ENCODE measurements around the gene RCAN2. TPM values are rescaled to one million over a fixed set of nuclear protein-coding genes. Genes with fewer than 3 reads are reported as not detected.

Gene RCAN2
- total RNA-seq, 1 donor from 2014 or later = 3.6 TPM

DNA sequence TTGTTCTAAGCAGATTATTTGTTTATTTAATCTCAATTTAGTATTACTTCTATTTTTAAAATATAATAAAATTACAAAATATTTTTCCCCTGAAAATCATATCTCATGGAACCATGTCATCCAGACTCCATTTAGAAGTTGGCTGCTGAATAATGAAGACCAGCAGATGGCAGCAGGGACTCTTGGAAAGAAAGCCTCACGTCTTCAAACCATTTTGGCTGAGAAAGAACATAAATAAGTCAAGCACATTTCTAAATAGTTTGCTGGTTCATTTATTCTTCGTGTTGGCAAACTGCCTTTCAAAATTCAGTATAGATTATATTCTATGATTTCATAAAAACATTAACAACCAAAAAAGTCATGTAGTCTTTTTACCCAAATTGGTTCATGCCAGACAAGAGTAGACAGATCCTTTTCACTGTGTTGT lies 71.7 kb downstream of the RCAN2 start:
- Mint-ChIP-seq H3K36me3 (ENCODE audit: low read depth) (no peaks in the 10 kb centered on the region), H3K4me3 (no peak overlapping the region), H3K27me3 (ENCODE audit: low read depth) (no peaks in the 10 kb centered on the region), H3K27ac (ENCODE audit: unreplicated experiment) (no peak overlapping the region), H3K4me1 (no peaks in the 10 kb centered on the region), H3K9me3 (no peaks in the 10 kb centered on the region)
- TF ChIP-seq, protein P1, sequence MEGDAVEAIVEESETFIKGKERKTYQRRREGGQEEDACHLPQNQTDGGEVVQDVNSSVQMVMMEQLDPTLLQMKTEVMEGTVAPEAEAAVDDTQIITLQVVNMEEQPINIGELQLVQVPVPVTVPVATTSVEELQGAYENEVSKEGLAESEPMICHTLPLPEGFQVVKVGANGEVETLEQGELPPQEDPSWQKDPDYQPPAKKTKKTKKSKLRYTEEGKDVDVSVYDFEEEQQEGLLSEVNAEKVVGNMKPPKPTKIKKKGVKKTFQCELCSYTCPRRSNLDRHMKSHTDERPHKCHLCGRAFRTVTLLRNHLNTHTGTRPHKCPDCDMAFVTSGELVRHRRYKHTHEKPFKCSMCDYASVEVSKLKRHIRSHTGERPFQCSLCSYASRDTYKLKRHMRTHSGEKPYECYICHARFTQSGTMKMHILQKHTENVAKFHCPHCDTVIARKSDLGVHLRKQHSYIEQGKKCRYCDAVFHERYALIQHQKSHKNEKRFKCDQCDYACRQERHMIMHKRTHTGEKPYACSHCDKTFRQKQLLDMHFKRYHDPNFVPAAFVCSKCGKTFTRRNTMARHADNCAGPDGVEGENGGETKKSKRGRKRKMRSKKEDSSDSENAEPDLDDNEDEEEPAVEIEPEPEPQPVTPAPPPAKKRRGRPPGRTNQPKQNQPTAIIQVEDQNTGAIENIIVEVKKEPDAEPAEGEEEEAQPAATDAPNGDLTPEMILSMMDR (conservative IDR thresholded peaks at IDR 0.05) = peak; percentile 90
- peak; percentile 32 for DNase-seq (ENCODE audit: low read depth, low spot score)

GRCh38 chr6:46414398-46414797 lies 76.9 kb downstream of the RCAN2 start:
- H3K4me3 Mint-ChIP-seq = no peak overlapping the region

DNA sequence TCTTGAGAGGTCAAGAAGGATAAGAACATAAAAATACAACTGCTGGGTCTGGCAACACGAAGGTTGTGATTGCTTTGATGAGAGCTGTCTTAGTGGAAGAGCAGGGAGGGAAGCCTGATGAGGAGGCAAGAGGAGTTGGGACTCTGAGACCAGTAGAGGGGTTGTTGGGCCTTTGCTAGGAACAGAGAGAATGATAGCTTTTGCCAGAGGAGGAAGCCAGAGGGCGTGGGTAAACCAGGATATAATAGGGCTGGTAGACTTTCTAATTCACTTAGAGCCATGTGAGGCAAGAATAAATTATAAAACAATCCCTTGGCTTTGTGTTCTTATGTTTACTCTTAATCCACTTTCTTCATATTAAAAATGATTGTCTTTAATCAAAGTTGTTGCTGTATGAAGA lies 78.6 kb downstream of the RCAN2 start:
- Mint-ChIP-seq H3K36me3 (ENCODE audit: low read depth) (no peaks in the 10 kb centered on the region), H3K4me3 (no peak overlapping the region), H3K27me3 (ENCODE audit: low read depth) (no peaks in the 10 kb centered on the region), H3K4me1 (no peaks in the 10 kb centered on the region), H3K27ac (ENCODE audit: unreplicated experiment) (no peak overlapping the region), H3K9me3 (no peaks in the 10 kb centered on the region)
- TF ChIP-seq, protein P1 (conservative IDR thresholded peaks at IDR 0.05) = no peak
- DNase-seq (ENCODE audit: low read depth, low spot score) = no peak

More at GRCh38 chr6:46414398-46414797, 76.9 kb downstream of the RCAN2 start:
- Mint-ChIP-seq H3K4me1 (no peaks in the 10 kb centered on the region), H3K9me3 (no peaks in the 10 kb centered on the region), H3K36me3 (ENCODE audit: low read depth) (no peaks in the 10 kb centered on the region), H3K27me3 (ENCODE audit: low read depth) (no peaks in the 10 kb centered on the region), H3K27ac (ENCODE audit: unreplicated experiment) (no peak overlapping the region)
- DNase-seq (ENCODE audit: low read depth, low spot score) = no peak
- TF ChIP-seq, protein P1 (conservative IDR thresholded peaks at IDR 0.05) = no peak

DNA sequence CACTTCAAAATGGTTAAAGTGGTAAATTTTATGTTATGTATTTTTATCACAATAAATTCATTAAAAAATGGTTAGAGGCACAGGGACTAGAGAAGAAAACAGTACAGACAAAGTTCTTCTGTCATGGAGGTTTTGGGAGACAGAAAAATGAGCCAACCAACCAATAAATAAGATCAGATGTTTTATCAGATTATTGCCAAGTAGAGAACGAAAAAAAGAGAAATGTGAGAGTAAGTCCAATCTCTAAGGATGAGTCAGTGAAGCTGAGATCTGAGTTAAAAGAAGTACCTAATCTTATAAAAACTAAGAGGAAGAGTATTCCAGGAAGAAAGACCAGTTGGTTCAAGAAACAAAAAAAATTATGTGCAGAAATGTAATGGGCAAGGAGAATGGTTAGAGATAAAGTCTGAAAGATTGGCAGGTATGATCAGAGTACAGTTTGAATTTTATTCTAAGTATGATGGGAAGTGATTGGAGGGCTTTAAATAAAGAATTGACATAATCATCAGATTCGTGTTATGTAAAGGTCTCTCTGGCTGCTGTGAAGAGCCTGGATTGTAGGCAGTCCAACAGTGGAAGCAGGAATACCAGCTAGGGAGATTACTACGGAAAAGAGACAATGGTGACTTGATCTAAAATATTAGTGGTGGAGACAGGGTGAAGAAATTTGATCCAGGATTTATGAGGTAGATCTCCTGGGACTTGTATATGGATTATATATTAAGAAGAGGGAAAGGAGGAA lies 79.6 kb downstream of the RCAN2 start:
- no peaks in the 10 kb centered on the region for H3K27me3 Mint-ChIP-seq (ENCODE audit: low read depth)
- no peaks in the 10 kb centered on the region for H3K9me3 Mint-ChIP-seq
- no peak overlapping the region for H3K27ac Mint-ChIP-seq (ENCODE audit: unreplicated experiment)
- DNase-seq (ENCODE audit: low read depth, low spot score) = no peak
- H3K4me1 Mint-ChIP-seq = no peaks in the 10 kb centered on the region
- no peaks in the 10 kb centered on the region for H3K36me3 Mint-ChIP-seq (ENCODE audit: low read depth)
- H3K4me3 Mint-ChIP-seq = no peak overlapping the region
- TF ChIP-seq, protein P1 (conservative IDR thresholded peaks at IDR 0.05) = no peak

DNA sequence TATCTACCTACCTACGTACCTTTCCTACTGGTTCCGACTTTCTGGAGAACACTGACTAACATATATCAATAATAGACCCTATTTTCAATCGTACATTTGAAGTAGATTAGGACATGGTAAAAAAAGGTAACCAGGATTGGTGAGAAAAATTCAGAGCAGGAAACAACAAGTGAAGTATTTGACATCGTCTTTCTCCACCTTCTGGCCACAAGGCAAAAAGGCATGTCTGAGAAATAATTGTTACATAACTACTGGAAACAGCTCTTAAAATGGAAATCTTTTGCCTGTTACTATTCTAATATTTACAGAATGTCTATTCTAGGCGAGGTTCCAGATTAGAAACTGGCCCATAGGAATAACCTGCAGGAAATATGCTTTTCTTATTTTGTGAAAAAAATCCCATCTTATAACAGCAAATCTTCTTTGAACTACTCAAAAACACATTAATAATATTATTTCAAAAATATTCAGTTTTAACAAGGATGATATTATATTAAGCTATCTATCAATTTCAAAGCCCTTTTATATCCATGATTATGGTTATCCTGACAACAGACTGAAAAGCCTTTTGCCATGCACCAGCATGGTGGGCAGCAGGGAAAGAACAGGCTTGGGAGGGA lies 80.8 kb downstream of the RCAN2 start:
- Mint-ChIP-seq H3K4me1 (no peaks in the 10 kb centered on the region), H3K9me3 (no peaks in the 10 kb centered on the region), H3K27me3 (ENCODE audit: low read depth) (no peaks in the 10 kb centered on the region), H3K27ac (ENCODE audit: unreplicated experiment) (no peak overlapping the region), H3K4me3 (no peak overlapping the region), H3K36me3 (ENCODE audit: low read depth) (no peaks in the 10 kb centered on the region)
- TF ChIP-seq, protein P1 (conservative IDR thresholded peaks at IDR 0.05) = peak; percentile 73
- DNase-seq (ENCODE audit: low read depth, low spot score) = no peak
